ENCODE results near the gene GMPS. TPM values are rescaled to one million over a fixed set of nuclear protein-coding genes. Genes with fewer than 3 reads are reported as not detected.

Gene GMPS
- polyA plus RNA-seq, 1 of the 3 experiments (the other 2 are of a cell fraction) = 13.4 TPM

DNA sequence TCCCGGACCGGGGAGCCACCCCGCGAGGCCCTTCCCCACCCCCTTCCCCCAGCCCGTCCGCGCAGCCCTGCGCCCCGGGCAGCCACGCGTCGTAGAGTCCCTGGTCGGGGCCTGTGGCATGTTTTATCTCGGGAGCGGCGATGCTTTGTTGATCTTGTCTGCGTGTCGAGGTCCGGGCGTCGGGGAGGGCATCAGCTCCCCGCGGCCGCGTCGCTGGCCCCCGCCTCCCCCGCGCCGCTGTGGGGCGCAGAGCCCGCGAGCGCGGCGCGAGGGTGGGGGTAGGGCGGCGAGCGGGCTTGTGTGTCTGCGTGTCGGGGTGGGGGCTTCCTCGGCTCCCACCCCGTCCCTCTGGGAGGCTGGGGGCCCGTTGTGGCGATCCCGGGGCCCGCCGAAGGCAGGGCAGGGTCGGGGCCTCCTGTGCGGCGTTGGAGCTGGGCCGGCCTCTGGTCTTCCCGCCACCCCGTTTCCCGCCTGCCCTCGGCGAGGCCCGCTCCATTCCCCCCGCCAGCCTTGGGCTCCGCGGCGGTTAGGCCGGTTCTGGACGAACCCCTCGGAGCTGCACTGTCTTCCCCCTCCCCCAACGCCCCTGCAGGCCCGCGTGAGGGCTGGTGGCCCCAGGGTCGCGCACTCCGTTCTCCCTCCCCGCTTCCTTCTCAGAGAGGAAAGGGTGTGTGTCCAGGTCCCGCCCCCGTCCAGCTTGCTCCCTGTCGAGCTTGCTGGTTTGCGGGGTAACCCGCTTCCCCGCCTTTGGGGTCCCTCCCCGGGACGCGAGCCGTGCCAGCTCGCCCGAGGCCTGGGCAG lies 695 bp downstream of the GMPS start (continued):
- TF ChIP-seq GABPA (IDR thresholded peaks at IDR 0.05; ENCODE audit: low read depth) (peak; percentile 46; the same call in 1 of the 2 replicates), GATA2 (CRISPR knock-in tag; IDR thresholded peaks at IDR 0.05) (no peak), REST (IDR thresholded peaks at IDR 0.05; ENCODE audit: low read depth, low read length) (no peak), SIN3A (IDR thresholded peaks at IDR 0.05; ENCODE audit: borderline replicate concordance, low read depth, low read length) (0 out of 2 replicates have a peak, but pooled peaks have one; percentile 33), MXI1 (IDR thresholded peaks at IDR 0.05; ENCODE audit: low read depth, low read length) (no peak), IRF3 (IDR thresholded peaks at IDR 0.05; ENCODE audit: low read depth, low read length) (no peak), FOXJ3 (CRISPR knock-in tag; IDR thresholded peaks at IDR 0.05) (no peak), RAD21 (IDR thresholded peaks at IDR 0.05; ENCODE audit: low read length) (no peak)

GRCh38 chr3:155871746-155872158 lies 1.3 kb downstream of the GMPS start:
- Histone ChIP-seq H3F3A (replicated peaks; ENCODE audit: insufficient read depth) (peaks cover 9% of the 10 kb centered on the region), H3K4me1 (ENCODE audit: control insufficient read depth in 1 of 2, insufficient read depth in 2 of 2, low read depth in 1 of 2, low read length in 1 of 2) (peaks cover 8 to 13% of the 10 kb centered on the region in 2 experiments; a peak in 3 of 4 replicates), H3K4me3 (ENCODE audit: low read depth in 2 of 2, low read length in 1 of 2) (peak overlapping the region; percentile 85 to 96), H3K4me2 (peak overlapping the region; percentile 98), H2AFZ (ENCODE audit: low read depth) (peak overlapping the region; percentile 86; the same call in 1 of the 2 replicates), H3K79me2 (ENCODE audit: insufficient read depth) (peaks cover 62% of the 10 kb centered on the region), H3K9me2 (no peaks in the 10 kb centered on the region), H4K20me1 (ENCODE audit: insufficient read depth) (peaks cover 44% of the 10 kb centered on the region), H3K27me3 (ENCODE audit: insufficient read depth) (no peaks in the 10 kb centered on the region), H3K9me3 (no peaks in the 10 kb centered on the region), H3K27ac (ENCODE audit: low read depth in 2 of 2, low read length in 1 of 2) (peak overlapping the region; percentile 86 to 92; a peak in 3 of 4 replicates), H3K36me3 (replicated peaks in 1 of 2; ENCODE audit: control insufficient read depth in 1 of 2, insufficient read depth in 2 of 2, low read length in 1 of 2) (no peaks in the 10 kb centered on the region), H3K9ac (peak overlapping the region; percentile 96)
- POLR2A ChIA-PET = interaction anchor here (3.2 kb wide), 1 partner anchor 66 kb away, joined by 17 read pairs; the partner anchor contains the start of gene C3orf33
- TF ChIP-seq EP300 (IDR thresholded peaks at IDR 0.05; ENCODE audit: borderline replicate concordance in 1 of 2, low read depth in 1 of 2, low read length in 1 of 2) = peak in 1 of 2 experiments; percentile 2; a peak in 1 of 4 replicates
- TF ChIP-seq MAX (IDR thresholded peaks at IDR 0.05; ENCODE audit: low read depth) = no peak
- 3% methylated on average over 19 of the region's 19 CpGs for WGBS (ENCODE audit: low lambda C conversion rate)
- CTCF ChIA-PET = interaction anchor here (1.2 to 5.6 kb wide), 6 partner anchors 10 to 66 kb away, joined by 3 to 49 read pairs (median 4); partner anchors contain the start of gene C3orf33
- no peak for DNase-seq

Data from SK-N-SH (cell line).